Measurements from ENCODE around the gene RTP3. TPM values are rescaled to one million over a fixed set of nuclear protein-coding genes. Genes with fewer than 3 reads are reported as not detected.

The RTP3 gene
- total and polyA plus RNA-seq, 2 of the 8 experiments (the other 6 are each of a cell fraction or from before 2014, with no cell fraction given): 0.08 TPM; not detected in 1

GRCh38 chr3:46503200-46503874 lies 5.6 kb downstream of the RTP3 start:
- Histone ChIP-seq H2BK12ac (ENCODE audit: low read depth, low read length) (no peak overlapping the region; the same call in 1 of the 2 replicates), H4K91ac (replicated peaks; ENCODE audit: insufficient read length, low read length) (no peak overlapping the region), H3K79me2 (ENCODE audit: control insufficient read depth in 1 of 2, insufficient read depth in 2 of 2, low read length in 2 of 2) (no peaks in the 10 kb centered on the region), H4K8ac (ENCODE audit: extremely low read depth, insufficient read depth, low read length) (no peak overlapping the region), H3K18ac (ENCODE audit: extremely low read depth, low read length) (no peak overlapping the region), H3K4ac (replicated peaks; ENCODE audit: insufficient read length, low read depth, low read length) (no peak overlapping the region), H2BK15ac (ENCODE audit: low read length) (no peak overlapping the region), H3K4me1 (replicated peaks in 1 of 4; ENCODE audit: control insufficient read depth in 3 of 4, insufficient read depth in 4 of 4, low read length in 3 of 4) (peaks cover 5 to 17% (median 9%) of the 10 kb centered on the region in 4 experiments), H2BK20ac (ENCODE audit: low read length) (peak overlapping the region; percentile 40; the same call in 1 of the 2 replicates), H3K23ac (ENCODE audit: insufficient read length) (no peak overlapping the region), H4K20me1 (replicated peaks in 1 of 2; ENCODE audit: control insufficient read depth in 1 of 2, insufficient read depth in 2 of 2, low read length in 2 of 2) (no peaks in the 10 kb centered on the region), H2BK120ac (replicated peaks; ENCODE audit: low read depth, low read length) (no peak overlapping the region), H3K4me2 (ENCODE audit: insufficient read depth in 1 of 2, low read depth in 2 of 2, low read length in 2 of 2) (no peak overlapping the region), H3K4me3 (ENCODE audit: extremely low read depth in 1 of 4, insufficient read depth in 2 of 4, low read depth in 3 of 4, low read length in 4 of 4) (no peak overlapping the region), H3K27me3 (replicated peaks in 1 of 4; ENCODE audit: control insufficient read depth in 3 of 4, extremely low read depth in 1 of 4, insufficient read depth in 3 of 4, low read length in 3 of 4) (no peaks in the 10 kb centered on the region; a peak in 2 of 7 replicates), H2AK5ac (ENCODE audit: low read depth, low read length) (no peak overlapping the region), H3K56ac (replicated peaks; ENCODE audit: insufficient read length, low read depth, low read length) (no peak overlapping the region), H3K9ac (replicated peaks in 1 of 4; ENCODE audit: extremely low read depth in 1 of 4, low read depth in 3 of 4, low read length in 3 of 4) (no peak overlapping the region), H3K14ac (ENCODE audit: insufficient read length) (no peak overlapping the region), H2BK5ac (ENCODE audit: low read depth, low read length) (no peak overlapping the region), H3K79me1 (ENCODE audit: low read depth, low read length) (no peaks in the 10 kb centered on the region), H4K5ac (ENCODE audit: insufficient read length, low read depth, low read length) (no peak overlapping the region), H3K23me2 (ENCODE audit: low read depth, low read length) (no peaks in the 10 kb centered on the region), H3K27ac (ENCODE audit: low read depth, low read length) (no peak overlapping the region), H3K9me3 (ENCODE audit: insufficient read depth in 2 of 2, low read depth in 1 of 2, low read length in 1 of 2) (no peaks in the 10 kb centered on the region), H3K36me3 (ENCODE audit: control insufficient read depth in 2 of 4, insufficient read depth in 4 of 4, low read length in 3 of 4) (no peaks in the 10 kb centered on the region), H2AFZ (ENCODE audit: low read length) (no peak overlapping the region)
- ChIA-PET CTCF (ENCODE audit: partially characterized antibody) (interaction anchor here (0.9 to 7.9 kb wide), 5 partner anchors 9 to 192 kb away, joined by 3 to 63 read pairs (median 4); no protein-coding TSS in a partner anchor), POLR2A (ENCODE audit: partially characterized antibody) (interaction anchor here (0.9 to 1.2 kb wide), 2 partner anchors 9 to 129 kb away, joined by 3 read pairs; no protein-coding TSS in a partner anchor)
- no peak for TF ChIP-seq KDM4A (IDR thresholded peaks at IDR 0.05; ENCODE audit: low read depth, low read length, severe bottlenecking)
- TF ChIP-seq ZNF274 (IDR thresholded peaks at IDR 0.05; ENCODE audit: borderline replicate concordance, extremely low read depth, low read length): no peak
- no peak for TF ChIP-seq JUN (IDR thresholded peaks at IDR 0.05; ENCODE audit: low read depth, low read length)
- no peak for TF ChIP-seq SUZ12 (IDR thresholded peaks at IDR 0.05; ENCODE audit: low read length)
- DNase-seq (ENCODE audit: low read depth in 1 of 2, low spot score in 2 of 2) (peak in 1 of 2 experiments; percentile 30), FAIRE-seq (no peak)
- WGBS, 2 experiments (ENCODE audit: extremely low coverage in 1 of 2, insufficient coverage in 1 of 2, insufficient read length in 1 of 2, insufficient replicate concordance in 2 of 2, low coverage in 1 of 2, low lambda C conversion rate in 2 of 2, missing lambda C conversion rate in 1 of 2): 89% methylated on average over 7 of the region's 7 CpGs; no CpG with 5 or more reads in 1 of the 2 experiments
